ENCODE measurements around the gene BIRC5. TPM values are rescaled to one million over a fixed set of nuclear protein-coding genes. Genes with fewer than 3 reads are reported as not detected.

The BIRC5 gene
- total RNA-seq, 4 donors from 2014 or later: under 0.01 to 2.0 (median 0.13) TPM; not detected in 1

DNA sequence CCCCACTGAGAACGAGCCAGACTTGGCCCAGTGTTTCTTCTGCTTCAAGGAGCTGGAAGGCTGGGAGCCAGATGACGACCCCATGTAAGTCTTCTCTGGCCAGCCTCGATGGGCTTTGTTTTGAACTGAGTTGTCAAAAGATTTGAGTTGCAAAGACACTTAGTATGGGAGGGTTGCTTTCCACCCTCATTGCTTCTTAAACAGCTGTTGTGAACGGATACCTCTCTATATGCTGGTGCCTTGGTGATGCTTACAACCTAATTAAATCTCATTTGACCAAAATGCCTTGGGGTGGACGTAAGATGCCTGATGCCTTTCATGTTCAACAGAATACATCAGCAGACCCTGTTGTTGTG, 631 bp downstream of the BIRC5 start:
- Histone ChIP-seq H3K27ac (replicated peaks in 1 of 4) (no peak overlapping the region), H3K4me1 (peaks cover 5 to 13% (median 11%) of the 10 kb centered on the region in 4 donors), H3K4me3 (peak overlapping the region; percentile 41 to 55 (median 47)), H3K36me3 (no peaks in the 10 kb centered on the region), H3K9me3 (no peaks in the 10 kb centered on the region), H3K27me3 (no peaks in the 10 kb centered on the region)
- intact Hi-C loops (cut with DNase I): no loop called here
- no peak for DNase-seq (ENCODE audit: extremely low spot score)
- TF ChIP-seq POLR2A (IDR thresholded peaks at IDR 0.05; ENCODE audit: low read depth) (no peak), POLR2AphosphoS5 (IDR thresholded peaks at IDR 0.05) (no peak)
- WGBS: 16% methylated on average over 5 of the region's 5 CpGs

DNA sequence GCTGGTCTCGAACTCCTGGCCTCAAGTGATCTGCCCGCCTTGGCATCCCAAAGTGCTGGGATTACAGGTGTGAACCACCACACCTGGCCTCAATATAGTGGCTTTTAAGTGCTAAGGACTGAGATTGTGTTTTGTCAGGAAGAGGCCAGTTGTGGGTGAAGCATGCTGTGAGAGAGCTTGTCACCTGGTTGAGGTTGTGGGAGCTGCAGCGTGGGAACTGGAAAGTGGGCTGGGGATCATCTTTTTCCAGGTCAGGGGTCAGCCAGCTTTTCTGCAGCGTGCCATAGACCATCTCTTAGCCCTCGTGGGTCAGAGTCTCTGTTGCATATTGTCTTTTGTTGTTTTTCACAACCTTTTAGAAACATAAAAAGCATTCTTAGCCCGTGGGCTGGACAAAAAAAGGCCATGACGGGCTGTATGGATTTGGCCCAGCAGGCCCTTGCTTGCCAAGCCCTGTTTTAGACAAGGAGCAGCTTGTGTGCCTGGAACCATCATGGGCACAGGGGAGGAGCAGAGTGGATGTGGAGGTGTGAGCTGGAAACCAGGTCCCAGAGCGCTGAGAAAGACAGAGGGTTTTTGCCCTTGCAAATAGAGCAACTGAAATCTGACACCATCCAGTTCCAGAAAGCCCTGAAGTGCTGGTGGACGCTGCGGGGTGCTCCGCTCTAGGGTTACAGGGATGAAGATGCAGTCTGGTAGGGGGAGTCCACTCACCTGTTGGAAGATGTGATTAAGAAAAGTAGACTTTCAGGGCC, 5.5 kb downstream of the BIRC5 start:
- Histone ChIP-seq H3K36me3 (no peaks in the 10 kb centered on the region), H3K4me3 (no peak overlapping the region), H3K27ac (replicated peaks in 1 of 4) (no peak overlapping the region), H3K27me3 (no peaks in the 10 kb centered on the region), H3K4me1 (peaks cover under 1 to 10% (median 2%) of the 10 kb centered on the region in 4 donors), H3K9me3 (no peaks in the 10 kb centered on the region)
- no peak for DNase-seq (ENCODE audit: extremely low spot score)
- intact Hi-C loops (cut with DNase I): no loop called here
- 88% methylated on average over 11 of the region's 11 CpGs for WGBS
- no peak for TF ChIP-seq EP300 (IDR thresholded peaks at IDR 0.05)
- TF ChIP-seq, protein P1, sequence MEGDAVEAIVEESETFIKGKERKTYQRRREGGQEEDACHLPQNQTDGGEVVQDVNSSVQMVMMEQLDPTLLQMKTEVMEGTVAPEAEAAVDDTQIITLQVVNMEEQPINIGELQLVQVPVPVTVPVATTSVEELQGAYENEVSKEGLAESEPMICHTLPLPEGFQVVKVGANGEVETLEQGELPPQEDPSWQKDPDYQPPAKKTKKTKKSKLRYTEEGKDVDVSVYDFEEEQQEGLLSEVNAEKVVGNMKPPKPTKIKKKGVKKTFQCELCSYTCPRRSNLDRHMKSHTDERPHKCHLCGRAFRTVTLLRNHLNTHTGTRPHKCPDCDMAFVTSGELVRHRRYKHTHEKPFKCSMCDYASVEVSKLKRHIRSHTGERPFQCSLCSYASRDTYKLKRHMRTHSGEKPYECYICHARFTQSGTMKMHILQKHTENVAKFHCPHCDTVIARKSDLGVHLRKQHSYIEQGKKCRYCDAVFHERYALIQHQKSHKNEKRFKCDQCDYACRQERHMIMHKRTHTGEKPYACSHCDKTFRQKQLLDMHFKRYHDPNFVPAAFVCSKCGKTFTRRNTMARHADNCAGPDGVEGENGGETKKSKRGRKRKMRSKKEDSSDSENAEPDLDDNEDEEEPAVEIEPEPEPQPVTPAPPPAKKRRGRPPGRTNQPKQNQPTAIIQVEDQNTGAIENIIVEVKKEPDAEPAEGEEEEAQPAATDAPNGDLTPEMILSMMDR (IDR thresholded peaks at IDR 0.05): no peak
- no peak for TF ChIP-seq POLR2AphosphoS5 (IDR thresholded peaks at IDR 0.05)
- TF ChIP-seq POLR2A (IDR thresholded peaks at IDR 0.05; ENCODE audit: low read depth): no peak

DNA sequence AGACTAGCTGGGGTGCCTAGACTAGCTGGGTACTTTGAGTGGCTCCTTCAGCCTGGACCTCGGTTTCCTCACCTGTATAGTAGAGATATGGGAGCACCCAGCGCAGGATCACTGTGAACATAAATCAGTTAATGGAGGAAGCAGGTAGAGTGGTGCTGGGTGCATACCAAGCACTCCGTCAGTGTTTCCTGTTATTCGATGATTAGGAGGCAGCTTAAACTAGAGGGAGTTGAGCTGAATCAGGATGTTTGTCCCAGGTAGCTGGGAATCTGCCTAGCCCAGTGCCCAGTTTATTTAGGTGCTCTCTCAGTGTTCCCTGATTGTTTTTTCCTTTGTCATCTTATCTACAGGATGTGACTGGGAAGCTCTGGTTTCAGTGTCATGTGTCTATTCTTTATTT, 9.0 kb downstream of the BIRC5 start:
- Histone ChIP-seq H3K4me3 (no peak overlapping the region), H3K4me1 (peaks cover 0 to 9% (median 2%) of the 10 kb centered on the region in 4 donors), H3K27ac (replicated peaks in 1 of 4) (peak overlapping the region in 2 of 4 donors; percentile 11 to 39), H3K36me3 (no peaks in the 10 kb centered on the region), H3K9me3 (no peaks in the 10 kb centered on the region), H3K27me3 (no peaks in the 10 kb centered on the region)
- TF ChIP-seq POLR2A (IDR thresholded peaks at IDR 0.05; ENCODE audit: low read depth) (no peak), EP300 (IDR thresholded peaks at IDR 0.05) (no peak), POLR2AphosphoS5 (IDR thresholded peaks at IDR 0.05) (no peak)
- TF ChIP-seq, protein P1 (IDR thresholded peaks at IDR 0.05): no peak
- WGBS: 77% methylated on average over 4 of the region's 4 CpGs
- intact Hi-C loops (cut with DNase I): no loop called here
- no peak for DNase-seq (ENCODE audit: extremely low spot score)

DNA sequence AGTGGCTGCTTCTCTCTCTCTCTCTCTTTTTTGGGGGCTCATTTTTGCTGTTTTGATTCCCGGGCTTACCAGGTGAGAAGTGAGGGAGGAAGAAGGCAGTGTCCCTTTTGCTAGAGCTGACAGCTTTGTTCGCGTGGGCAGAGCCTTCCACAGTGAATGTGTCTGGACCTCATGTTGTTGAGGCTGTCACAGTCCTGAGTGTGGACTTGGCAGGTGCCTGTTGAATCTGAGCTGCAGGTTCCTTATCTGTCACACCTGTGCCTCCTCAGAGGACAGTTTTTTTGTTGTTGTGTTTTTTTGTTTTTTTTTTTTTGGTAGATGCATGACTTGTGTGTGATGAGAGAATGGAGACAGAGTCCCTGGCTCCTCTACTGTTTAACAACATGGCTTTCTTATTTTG, 9.7 kb downstream of the BIRC5 start:
- no peak for DNase-seq (ENCODE audit: extremely low spot score)
- no peaks in the 10 kb centered on the region for H3K9me3 ChIP-seq
- 80% methylated on average over 3 of the region's 3 CpGs for WGBS
- H3K27me3 ChIP-seq: no peaks in the 10 kb centered on the region
- H3K36me3 ChIP-seq: no peaks in the 10 kb centered on the region
- H3K4me1 ChIP-seq: peaks cover 0 to 9% (median 2%) of the 10 kb centered on the region in 4 donors
- intact Hi-C loops (cut with DNase I): no loop called here
- H3K4me3 ChIP-seq: no peak overlapping the region
- H3K27ac ChIP-seq (replicated peaks in 1 of 4): peak overlapping the region in 1 of 4 donors; percentile 20
- TF ChIP-seq POLR2AphosphoS5 (IDR thresholded peaks at IDR 0.05) (no peak), POLR2A (IDR thresholded peaks at IDR 0.05; ENCODE audit: low read depth) (no peak), EP300 (IDR thresholded peaks at IDR 0.05) (no peak)
- TF ChIP-seq, protein P1 (IDR thresholded peaks at IDR 0.05): no peak

DNA sequence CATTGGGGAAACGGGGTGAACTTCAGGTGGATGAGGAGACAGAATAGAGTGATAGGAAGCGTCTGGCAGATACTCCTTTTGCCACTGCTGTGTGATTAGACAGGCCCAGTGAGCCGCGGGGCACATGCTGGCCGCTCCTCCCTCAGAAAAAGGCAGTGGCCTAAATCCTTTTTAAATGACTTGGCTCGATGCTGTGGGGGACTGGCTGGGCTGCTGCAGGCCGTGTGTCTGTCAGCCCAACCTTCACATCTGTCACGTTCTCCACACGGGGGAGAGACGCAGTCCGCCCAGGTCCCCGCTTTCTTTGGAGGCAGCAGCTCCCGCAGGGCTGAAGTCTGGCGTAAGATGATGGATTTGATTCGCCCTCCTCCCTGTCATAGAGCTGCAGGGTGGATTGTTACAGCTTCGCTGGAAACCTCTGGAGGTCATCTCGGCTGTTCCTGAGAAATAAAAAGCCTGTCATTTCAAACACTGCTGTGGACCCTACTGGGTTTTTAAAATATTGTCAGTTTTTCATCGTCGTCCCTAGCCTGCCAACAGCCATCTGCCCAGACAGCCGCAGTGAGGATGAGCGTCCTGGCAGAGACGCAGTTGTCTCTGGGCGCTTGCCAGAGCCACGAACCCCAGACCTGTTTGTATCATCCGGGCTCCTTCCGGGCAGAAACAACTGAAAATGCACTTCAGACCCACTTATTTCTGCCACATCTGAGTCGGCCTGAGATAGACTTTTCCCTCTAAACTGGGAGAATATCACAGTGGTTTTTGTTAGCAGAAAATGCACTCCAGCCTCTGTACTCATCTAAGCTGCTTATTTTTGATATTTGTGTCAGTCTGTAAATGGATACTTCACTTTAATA, 10.4 kb downstream of the BIRC5 start:
- Histone ChIP-seq H3K27ac (replicated peaks in 1 of 4) (peak overlapping the region in 2 of 4 donors; percentile 28 to 33), H3K36me3 (no peaks in the 10 kb centered on the region), H3K4me3 (peak overlapping the region in 2 of 4 donors; percentile 2 to 17), H3K9me3 (no peaks in the 10 kb centered on the region), H3K4me1 (peaks cover 0 to 9% (median 2%) of the 10 kb centered on the region in 4 donors), H3K27me3 (no peaks in the 10 kb centered on the region)
- intact Hi-C loops (cut with DNase I): no loop called here
- 66% methylated on average over 27 of the region's 27 CpGs for WGBS
- DNase-seq (ENCODE audit: extremely low spot score): no peak
- TF ChIP-seq EP300 (IDR thresholded peaks at IDR 0.05) (no peak), POLR2A (IDR thresholded peaks at IDR 0.05; ENCODE audit: low read depth) (no peak), POLR2AphosphoS5 (IDR thresholded peaks at IDR 0.05) (no peak)
- TF ChIP-seq, protein P1 (IDR thresholded peaks at IDR 0.05): no peak
